Activated CD8-positive, alpha-beta T cell treated with anti-CD3 and anti-CD28 coated beads for 36 hours (primary cell): Measurements from ENCODE around the gene UBE2J2. TPM values are rescaled to one million over a fixed set of nuclear protein-coding genes. Genes with fewer than 3 reads are reported as not detected.

Experiments
- ATAC-seq: fragments of 200-7000 bp; cut with Tn5 transposase; one replicate; pipeline ENCODE4 v1.10.0; 2021; ENCODE audit warnings: mild to moderate bottlenecking, moderate library complexity
- CTCF ChIA-PET: fragments of 350-600 bp; sonication (Branson Sonifier 250); formaldehyde crosslinking; loops from one replicate; lab custom pipeline; 2021; ENCODE audit warnings: antibody characterized with exemption; lab: Charles Lee
- POLR2A ChIA-PET: fragments of 350-600 bp; sonication (Branson Sonifier 250); formaldehyde crosslinking; loops from one replicate; lab custom pipeline; 2021; ENCODE audit warnings: antibody characterized with exemption; lab: Charles Lee
- DNase-seq: peaks from one replicate; pipeline ENCODE4 v3.0.0-alpha.2; 2020
- H3K27ac Mint-ChIP-seq: one replicate; pipeline ENCODE4 v1.8.0; 2021; ENCODE audit warnings: mild to moderate bottlenecking, mixed read lengths
- H3K27me3 Mint-ChIP-seq: one replicate; pipeline ENCODE4 v1.8.0; 2021; ENCODE audit warnings: mixed read lengths
- H3K36me3 Mint-ChIP-seq: one replicate; pipeline ENCODE4 v1.8.0; 2021; ENCODE audit warnings: low read depth, mixed read lengths
- H3K4me1 Mint-ChIP-seq: one replicate; pipeline ENCODE4 v1.8.0; 2021; ENCODE audit warnings: low read depth, mixed read lengths
- H3K4me3 Mint-ChIP-seq: one replicate; pipeline ENCODE4 v1.8.0; 2021; ENCODE audit warnings: mild to moderate bottlenecking, moderate library complexity, mixed read lengths
- H3K9me3 Mint-ChIP-seq: one replicate; pipeline ENCODE4 v1.8.0; 2021; ENCODE audit warnings: mixed read lengths
- intact Hi-C: fragments of 100-400 bp; cut with micrococcal nuclease; formaldehyde crosslinking; loops from one replicate; pipeline ENCODE4 v1.10.0; 2022
- total RNA-seq, 2 experiments: library from RNA; stranded (reverse); gene quantifications; one replicate each; pipeline ENCODE4 v1.2.3, GENCODE V29; 2021
- TF ChIP-seq, protein P1 (sequence below): fragments of 200-600 bp; IDR thresholded peaks from one replicate; pipeline ENCODE4 v1.8.0; 2022; ENCODE audit warnings: antibody characterized with exemption, mild to moderate bottlenecking

UBE2J2 gene
- total RNA-seq, 2 experiments from 2014 or later: 52.3 to 59.2 TPM

DNA sequence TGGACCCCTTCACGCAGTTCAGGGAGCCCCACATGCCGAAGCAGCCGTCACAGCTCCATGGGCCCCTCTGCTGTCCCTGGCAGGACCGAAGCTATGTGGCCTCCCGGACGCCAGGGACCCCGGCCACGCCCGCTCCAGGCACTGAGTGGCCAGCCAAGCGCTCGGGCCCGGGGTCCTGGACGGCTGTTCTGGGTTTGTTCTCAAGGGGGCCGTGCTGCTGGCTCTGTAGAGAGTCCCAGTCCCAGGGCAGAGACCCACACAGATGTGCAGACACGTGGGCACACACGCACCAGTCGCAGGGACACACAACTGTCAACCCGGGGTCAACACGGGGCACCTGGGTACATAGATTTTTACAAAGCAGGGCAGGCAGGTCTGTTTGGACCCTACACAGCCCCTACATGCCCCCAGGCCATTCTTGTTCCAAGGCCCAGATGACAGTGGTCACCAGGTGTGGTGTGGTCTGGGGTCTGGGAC lies 34.9 kb downstream of the UBE2J2 start:
- ATAC-seq: no peak
- intact Hi-C loops: no loop called here
- Mint-ChIP-seq H3K36me3 (peaks cover 8% of the 10 kb centered on the region), H3K4me3 (no peak overlapping the region), H3K4me1 (peaks cover 10% of the 10 kb centered on the region), H3K9me3 (no peaks in the 10 kb centered on the region), H3K27ac (no peak overlapping the region), H3K27me3 (no peaks in the 10 kb centered on the region)
- CTCF ChIA-PET: interaction anchor here (1.0 kb wide), 1 partner anchor 12 kb away, joined by 3 read pairs; no protein-coding TSS in a partner anchor
- TF ChIP-seq, protein P1, sequence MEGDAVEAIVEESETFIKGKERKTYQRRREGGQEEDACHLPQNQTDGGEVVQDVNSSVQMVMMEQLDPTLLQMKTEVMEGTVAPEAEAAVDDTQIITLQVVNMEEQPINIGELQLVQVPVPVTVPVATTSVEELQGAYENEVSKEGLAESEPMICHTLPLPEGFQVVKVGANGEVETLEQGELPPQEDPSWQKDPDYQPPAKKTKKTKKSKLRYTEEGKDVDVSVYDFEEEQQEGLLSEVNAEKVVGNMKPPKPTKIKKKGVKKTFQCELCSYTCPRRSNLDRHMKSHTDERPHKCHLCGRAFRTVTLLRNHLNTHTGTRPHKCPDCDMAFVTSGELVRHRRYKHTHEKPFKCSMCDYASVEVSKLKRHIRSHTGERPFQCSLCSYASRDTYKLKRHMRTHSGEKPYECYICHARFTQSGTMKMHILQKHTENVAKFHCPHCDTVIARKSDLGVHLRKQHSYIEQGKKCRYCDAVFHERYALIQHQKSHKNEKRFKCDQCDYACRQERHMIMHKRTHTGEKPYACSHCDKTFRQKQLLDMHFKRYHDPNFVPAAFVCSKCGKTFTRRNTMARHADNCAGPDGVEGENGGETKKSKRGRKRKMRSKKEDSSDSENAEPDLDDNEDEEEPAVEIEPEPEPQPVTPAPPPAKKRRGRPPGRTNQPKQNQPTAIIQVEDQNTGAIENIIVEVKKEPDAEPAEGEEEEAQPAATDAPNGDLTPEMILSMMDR: no peak
- no peak for DNase-seq
- POLR2A ChIA-PET: interaction anchor here (0.6 to 1.6 kb wide), 2 partner anchors 9 to 12 kb away, joined by 3 read pairs; no protein-coding TSS in a partner anchor

DNA sequence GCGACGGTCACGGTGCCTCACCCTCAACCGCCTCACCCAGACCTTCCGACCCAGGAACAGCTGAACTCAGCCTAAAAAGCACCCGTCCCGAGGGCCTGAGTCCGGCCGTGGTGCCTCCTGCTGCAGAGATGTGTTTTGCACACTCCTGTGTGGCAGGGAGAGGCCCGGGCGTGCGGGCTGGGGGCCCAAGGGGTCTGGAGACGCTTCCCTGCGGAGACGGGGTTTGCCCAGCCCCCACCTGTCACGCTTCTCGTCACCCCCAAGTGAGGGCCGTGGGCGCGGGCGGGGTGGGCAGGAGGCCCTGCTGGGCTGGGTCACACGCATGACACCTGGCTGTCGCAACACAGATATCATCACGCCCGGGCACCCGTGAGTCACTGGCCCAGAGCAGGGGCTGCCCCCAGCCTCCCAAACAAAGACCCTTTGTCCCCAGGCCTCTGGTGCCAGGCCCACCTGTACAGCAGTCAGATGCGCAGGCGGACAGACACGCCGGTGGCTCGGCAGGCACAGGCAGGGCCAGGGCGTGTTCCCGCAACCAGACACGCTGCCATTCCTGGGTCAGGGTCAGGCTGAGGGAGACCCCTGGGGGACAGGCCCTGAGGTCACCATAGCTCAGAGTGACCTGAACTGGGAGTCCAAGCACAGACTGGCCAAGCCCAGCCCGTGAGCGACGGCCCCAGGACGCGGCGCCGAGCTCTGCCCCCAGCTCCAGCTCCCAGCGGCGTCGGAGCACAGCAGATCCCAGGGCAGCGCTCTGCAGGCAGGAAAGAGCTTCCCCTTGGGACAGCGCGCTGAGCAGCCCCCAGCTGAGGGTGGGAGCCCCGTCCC lies 35.6 kb downstream of the UBE2J2 start:
- H3K4me1 Mint-ChIP-seq: peaks cover 14% of the 10 kb centered on the region
- H3K9me3 Mint-ChIP-seq: no peaks in the 10 kb centered on the region
- DNase-seq (peak; percentile 30), ATAC-seq (no peak)
- TF ChIP-seq, protein P1: no peak
- H3K36me3 Mint-ChIP-seq: peaks cover 12% of the 10 kb centered on the region
- ChIA-PET POLR2A (interaction anchor here (1.6 kb wide), 1 partner anchor 13 kb away, joined by 3 read pairs; no protein-coding TSS in a partner anchor), CTCF (interaction anchor here (1.0 kb wide), 2 partner anchors 13 to 116 kb away, joined by 3 read pairs; no protein-coding TSS in a partner anchor)
- no peak overlapping the region for H3K4me3 Mint-ChIP-seq
- intact Hi-C loops: no loop called here
- H3K27ac Mint-ChIP-seq: no peak overlapping the region
- no peaks in the 10 kb centered on the region for H3K27me3 Mint-ChIP-seq

DNA sequence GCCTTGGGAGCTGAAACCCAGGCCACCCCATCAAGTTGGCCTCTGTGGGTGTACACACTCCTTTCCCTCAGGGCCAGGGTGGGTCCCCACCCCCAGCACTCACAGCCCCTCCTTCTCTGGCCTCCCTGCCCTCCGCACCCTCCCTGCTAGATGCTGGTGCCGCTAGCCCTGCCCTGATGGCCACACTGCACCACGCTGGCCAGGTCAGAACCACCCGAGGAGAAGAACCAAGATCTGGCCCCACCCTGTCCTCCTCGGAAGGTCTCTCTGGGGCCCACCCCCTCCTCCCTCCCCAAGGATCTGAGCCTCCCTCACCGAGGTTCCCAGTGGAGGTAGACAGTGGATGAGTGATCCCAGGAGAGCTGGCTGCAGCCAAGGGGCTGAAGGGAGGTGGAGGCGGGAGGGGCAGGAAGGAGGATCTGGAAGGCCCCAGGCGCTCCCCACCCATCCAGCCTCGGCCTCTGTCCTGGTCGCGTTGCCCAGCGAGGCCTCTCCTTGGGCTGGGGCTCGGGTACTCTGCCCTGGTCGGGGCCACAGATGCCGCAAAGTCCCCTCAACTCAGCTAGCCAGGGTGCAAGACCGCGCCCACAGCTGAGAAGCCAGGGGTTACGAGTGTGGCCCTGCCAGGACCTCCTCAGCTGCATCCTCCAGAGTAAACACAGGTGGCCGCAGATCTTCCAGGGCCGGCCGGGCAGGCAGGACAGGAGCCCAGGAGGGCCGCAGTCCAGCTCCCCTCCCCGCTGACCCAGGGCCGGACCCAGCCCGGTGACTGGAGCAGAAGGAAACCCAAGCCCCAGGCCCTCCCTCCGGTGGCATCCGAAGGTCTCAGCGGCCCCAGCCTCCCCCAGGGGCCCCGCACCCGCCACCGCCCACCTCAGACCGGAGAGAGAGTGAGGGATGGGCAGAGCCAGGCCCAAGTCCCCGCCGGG lies 36.4 kb downstream of the UBE2J2 start:
- intact Hi-C loops: no loop called here
- ChIA-PET POLR2A (interaction anchor here (0.5 to 0.7 kb wide), 2 partner anchors 13 to 24 kb away, joined by 3 read pairs; partner anchors contain the start of gene TNFRSF4), CTCF (interaction anchor here (1.0 to 1.3 kb wide), 2 partner anchors 14 to 115 kb away, joined by 3 to 4 read pairs; no protein-coding TSS in a partner anchor)
- Mint-ChIP-seq H3K36me3 (peaks cover 12% of the 10 kb centered on the region), H3K9me3 (no peaks in the 10 kb centered on the region), H3K4me1 (peaks cover 14% of the 10 kb centered on the region), H3K4me3 (no peak overlapping the region), H3K27me3 (no peaks in the 10 kb centered on the region), H3K27ac (no peak overlapping the region)
- no peak for ATAC-seq
- DNase-seq: no peak
- TF ChIP-seq, protein P1: no peak

DNA sequence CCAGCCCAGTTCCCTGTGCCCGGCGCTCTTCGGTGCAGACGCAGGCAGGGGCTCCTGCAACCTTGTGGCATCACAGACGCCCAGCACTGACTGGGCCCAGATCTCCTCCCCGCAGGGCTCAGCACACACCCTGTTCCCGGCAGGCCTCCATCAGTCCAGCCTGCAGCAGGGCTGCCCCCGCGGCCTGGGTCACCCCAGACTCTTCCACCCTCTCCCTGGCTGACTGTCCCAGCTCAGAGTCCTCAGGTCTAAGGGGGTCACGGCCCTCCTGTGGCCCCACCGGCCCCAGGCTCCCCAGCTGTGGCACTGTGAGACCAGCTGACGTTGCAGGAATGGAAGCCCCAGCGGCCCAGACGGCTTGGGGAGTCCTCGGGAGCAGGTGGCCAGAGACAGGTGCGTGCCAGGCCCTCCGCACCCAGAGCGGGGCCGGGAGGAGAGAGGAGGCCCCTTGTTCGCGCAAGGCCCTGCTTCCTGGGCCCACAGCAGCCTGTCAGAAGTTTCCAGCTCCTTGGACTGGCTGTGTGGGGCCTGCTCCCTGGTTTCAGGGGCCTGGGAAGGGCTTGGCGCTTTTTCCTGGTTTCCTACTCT lies 37.4 kb downstream of the UBE2J2 start:
- no peak for ATAC-seq
- H3K4me1 Mint-ChIP-seq: peaks cover 14% of the 10 kb centered on the region
- TF ChIP-seq, protein P1: no peak
- H3K9me3 Mint-ChIP-seq: no peaks in the 10 kb centered on the region
- no peak for DNase-seq
- no peak overlapping the region for H3K4me3 Mint-ChIP-seq
- H3K36me3 Mint-ChIP-seq: peaks cover 12% of the 10 kb centered on the region
- no peaks in the 10 kb centered on the region for H3K27me3 Mint-ChIP-seq
- intact Hi-C loops: no loop called here
- H3K27ac Mint-ChIP-seq: no peak overlapping the region
- ChIA-PET CTCF (interaction anchor here (1.0 to 1.3 kb wide), 2 partner anchors 15 to 114 kb away, joined by 3 to 4 read pairs; no protein-coding TSS in a partner anchor), POLR2A (interaction anchor here (0.5 to 0.7 kb wide), 4 partner anchors 12 to 119 kb away, joined by 3 read pairs; partner anchors contain the start of gene TNFRSF4)
